Dermis microvascular lymphatic vessel endothelial cell (primary cell): ENCODE data around the gene LHX5. TPM values are rescaled to one million over a fixed set of nuclear protein-coding genes. Genes with fewer than 3 reads are reported as not detected.

Source experiments
- DNase-seq, 2 donors: peaks; one replicate each; pipeline versions ENCODE4 v3.0.0 to v3.0.0-alpha.2; 2010; ENCODE audit warnings: low read depth in 2 of 2
- total RNA-seq: library from RNA; depleted of rRNA; stranded (reverse); fragments of >200 nt; gene quantifications from 2 replicates; pipeline ENCODE4 v1.2.1, GENCODE V29; 2014

LHX5 gene
- total RNA-seq, 1 donor from 2014 or later = not detected

DNA sequence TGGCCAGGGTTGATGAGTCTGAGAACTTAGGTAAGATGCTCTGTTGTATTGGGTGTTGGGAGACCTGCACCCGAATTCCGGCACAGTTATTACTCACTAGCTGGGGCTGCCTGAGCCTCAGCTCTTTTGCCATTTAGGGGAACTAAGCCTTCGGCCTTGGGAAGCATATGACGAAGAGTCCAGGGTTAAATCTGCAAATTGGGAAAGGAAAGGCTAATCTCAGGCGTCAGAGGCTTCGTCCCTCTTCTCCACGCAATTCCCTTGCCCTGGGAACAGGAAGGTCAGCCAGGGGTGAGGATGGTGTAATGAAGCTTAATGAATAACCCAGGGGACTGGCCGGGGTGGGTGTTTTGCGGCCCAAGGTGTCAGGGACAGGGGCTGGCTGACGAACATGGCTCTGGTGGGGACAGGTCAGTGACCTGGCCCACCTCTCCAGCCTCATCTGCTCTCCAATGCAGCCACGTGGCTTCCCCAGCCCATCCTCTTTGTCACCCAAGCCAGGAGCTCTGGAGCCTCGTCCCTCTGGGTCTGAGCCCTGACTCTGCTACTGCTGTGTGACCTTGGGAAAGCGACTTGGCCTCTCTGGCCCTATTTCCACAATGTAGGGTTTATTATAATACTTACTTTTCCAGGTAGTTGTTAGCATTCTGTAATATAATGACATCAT lies 53.3 kb downstream of the LHX5 start:
- no peak for DNase-seq

DNA sequence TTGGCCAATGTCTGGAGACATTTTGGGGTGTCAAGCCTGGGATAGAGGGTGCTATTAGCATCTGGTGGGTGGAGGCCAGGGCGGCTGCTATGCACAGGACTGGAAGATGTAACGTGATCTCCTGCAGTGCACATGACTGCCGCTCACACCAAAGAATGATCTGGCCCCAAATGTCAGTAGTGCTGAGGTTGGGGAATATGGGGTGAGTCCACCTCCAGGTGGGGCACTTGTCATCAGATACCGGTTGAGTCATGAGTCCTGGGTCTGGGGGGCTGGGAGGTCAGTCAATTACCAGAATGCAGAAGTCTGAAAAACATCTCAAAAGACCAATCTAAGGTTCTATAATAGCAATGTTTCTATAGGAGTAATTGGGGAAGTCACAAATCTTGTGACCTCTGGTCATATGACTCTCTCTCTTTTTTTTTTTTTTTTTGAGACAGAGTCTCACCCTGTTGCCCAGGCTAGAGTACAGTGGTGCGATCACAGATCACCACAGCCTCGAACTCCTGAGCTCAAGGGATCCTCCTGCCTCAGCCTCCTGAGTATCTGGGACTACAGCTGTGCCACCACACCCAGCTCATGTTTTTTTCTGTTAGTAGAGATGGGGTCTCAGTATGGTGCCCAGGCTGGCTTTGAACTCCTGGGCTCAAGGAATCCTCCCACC lies 55.4 kb downstream of the LHX5 start:
- no peak for DNase-seq

DNA sequence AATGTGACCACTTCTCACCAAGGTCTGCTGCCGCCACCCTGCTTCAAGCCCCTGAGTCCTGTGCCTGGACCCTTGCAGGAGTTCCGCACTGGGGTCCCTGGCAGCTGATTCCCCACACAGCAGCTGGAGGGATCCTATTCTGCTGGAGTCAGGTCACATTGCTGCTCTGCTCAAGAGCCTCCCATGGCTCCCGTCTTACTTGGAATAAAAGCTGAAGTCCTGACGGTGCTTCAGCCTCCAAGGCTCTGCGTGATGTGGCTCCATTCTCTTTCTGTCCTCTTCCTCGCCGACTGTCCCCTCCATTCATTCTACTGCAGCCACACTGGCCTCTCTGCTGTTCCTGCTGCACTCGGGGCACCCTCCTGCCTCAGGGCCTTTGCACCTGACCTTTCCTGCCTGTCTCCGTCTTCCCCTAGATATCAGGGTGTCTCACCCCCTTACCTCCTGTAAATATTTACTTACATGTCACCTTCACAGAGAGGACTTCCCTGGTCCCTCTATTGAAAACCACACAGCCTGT lies 57.1 kb downstream of the LHX5 start:
- DNase-seq = no peak

- peak in 1 of 2 donors; percentile 7 for DNase-seq
These were observed 58.2 kb downstream of the LHX5 start for GRCh38 chr12:113413488-113413939.

Other genes starting within 250 kb of the LHX5 start
- 12.6 and 15.6 TPM in 2 replicates for gene SLC8B1, start 136.8 kb downstream of the LHX5 start, total RNA-seq
- gene PLBD2, start 113.3 kb downstream of the LHX5 start, total RNA-seq = 16.7 and 25.0 TPM in 2 replicates
- under 0.01 TPM in 1 of 2 replicates, not detected in the other for gene SDS, start 68.0 kb downstream of the LHX5 start, total RNA-seq
- 3.3 and 4.0 TPM in 2 replicates for gene SDSL, start 49.5 kb downstream of the LHX5 start, total RNA-seq